SK-N-SH treated with all-trans-retinoic acid at 6 μM for 48 hours (cell line): ENCODE data around the gene MAN1A1.
A peak's percentile ranks its signal among the peaks of the same experiment; 100 is the strongest.

Experiments
- ATAC-seq: fragments of 200-7000 bp; cut with Tn5 transposase; 3 replicates; pipeline ENCODE4 v1.9.1; 2020; ENCODE audit warnings: mild to moderate bottlenecking, moderate library complexity
- BACH2 ChIP-seq: fragments of 250-450 bp; sonication (Bioruptor Pico); IDR thresholded peaks from 2 replicates; pipeline ENCODE4 v1.9.0; 2021; ENCODE audit warnings: mild to moderate bottlenecking, borderline replicate concordance
- CREB5 ChIP-seq: fragments of 250-450 bp; sonication (Bioruptor Pico); IDR thresholded peaks from 2 replicates; pipeline ENCODE4 v1.5.1; 2020; ENCODE audit warnings: low read depth, mild to moderate bottlenecking, moderate library complexity
- CSRNP3 ChIP-seq: fragments of 250-450 bp; sonication (Bioruptor Pico); IDR thresholded peaks from 2 replicates; pipeline ENCODE4 v1.5.1; 2021; ENCODE audit warnings: mild to moderate bottlenecking, moderate library complexity
- ESRRG ChIP-seq: fragments of 250-450 bp; sonication (Bioruptor Pico); IDR thresholded peaks from 2 replicates; pipeline ENCODE4 v1.6.1; 2021; ENCODE audit warnings: mild to moderate bottlenecking
- GLIS3 ChIP-seq: fragments of 250-450 bp; sonication (Bioruptor Pico); IDR thresholded peaks from 2 replicates; pipeline ENCODE4 v1.5.0; 2020; ENCODE audit warnings: mild to moderate bottlenecking, moderate library complexity
- PATZ1 ChIP-seq: fragments of 250-450 bp; sonication (Bioruptor Pico); IDR thresholded peaks from 2 replicates; pipeline ENCODE4 v1.8.0; 2020; ENCODE audit warnings: mild to moderate bottlenecking, moderate library complexity, borderline replicate concordance
- POU6F1 ChIP-seq: fragments of 250-450 bp; sonication (Bioruptor Pico); IDR thresholded peaks from 2 replicates; pipeline ENCODE4 v1.8.0; 2021; ENCODE audit warnings: low read depth, mild to moderate bottlenecking, moderate library complexity, borderline replicate concordance
- RARB ChIP-seq: fragments of 250-450 bp; sonication (Bioruptor Pico); IDR thresholded peaks from 2 replicates; pipeline ENCODE4 v1.8.0; 2021; ENCODE audit warnings: mild to moderate bottlenecking, moderate library complexity
- SNAI2 ChIP-seq: fragments of 250-450 bp; sonication (Bioruptor Pico); IDR thresholded peaks from 2 replicates; pipeline ENCODE4 v1.5.0; 2020; ENCODE audit warnings: mild to moderate bottlenecking, moderate library complexity
- TCF4 ChIP-seq: fragments of 250-450 bp; sonication (Bioruptor Pico); IDR thresholded peaks from 2 replicates; pipeline ENCODE4 v1.8.0; 2021; ENCODE audit warnings: mild to moderate bottlenecking, moderate library complexity, borderline replicate concordance
- TOX ChIP-seq: fragments of 250-450 bp; sonication (Bioruptor Pico); IDR thresholded peaks from 2 replicates; pipeline ENCODE4 v1.8.0; 2021; ENCODE audit warnings: mild to moderate bottlenecking, moderate library complexity, borderline replicate concordance
- ZC3H10 ChIP-seq: fragments of 250-450 bp; sonication (Bioruptor Pico); IDR thresholded peaks from 2 replicates; pipeline ENCODE4 v1.5.1; 2021; ENCODE audit warnings: mild to moderate bottlenecking, moderate library complexity
- ZFP3 ChIP-seq: fragments of 250-450 bp; sonication (Bioruptor Pico); IDR thresholded peaks from 2 replicates; pipeline ENCODE4 v1.5.0; 2020; ENCODE audit warnings: mild to moderate bottlenecking, moderate library complexity
- ZNF565 ChIP-seq: fragments of 450-650 bp; formaldehyde crosslinking; conservative IDR thresholded peaks from 2 replicates; pipeline ENCODE4 v1.5.0; 2020; ENCODE audit warnings: low read depth, mild to moderate bottlenecking, moderate library complexity
- ZNF70 ChIP-seq: fragments of 450-650 bp; formaldehyde crosslinking; IDR thresholded peaks from 2 replicates; pipeline ENCODE4 v1.5.0; 2020; ENCODE audit warnings: mild to moderate bottlenecking, moderate library complexity
- ZNF8 ChIP-seq: fragments of 450-650 bp; formaldehyde crosslinking; IDR thresholded peaks from 2 replicates; pipeline ENCODE4 v1.5.0; 2020; ENCODE audit warnings: mild to moderate bottlenecking, moderate library complexity

Gene MAN1A1

GRCh38 chr6:119274197-119274595 is 75.4 kb downstream of the MAN1A1 start (continued):
- TF ChIP-seq PATZ1 (CRISPR knock-in tag) = peak; percentile 90
- peak; percentile 95 for TF ChIP-seq ZC3H10 (CRISPR knock-in tag)
- no peak for TF ChIP-seq ZFP3
- TF ChIP-seq BACH2 (CRISPR knock-in tag) = no peak
- TF ChIP-seq ESRRG (CRISPR knock-in tag) = peak; percentile 90
- peak; percentile 88; the same call in 1 of the 2 replicates for TF ChIP-seq CSRNP3 (CRISPR knock-in tag)
- TF ChIP-seq POU6F1 = no peak
- TF ChIP-seq ZNF565 (CRISPR knock-in tag) = 0 out of 2 replicates have a peak, but pooled peaks have one; percentile 43
- peak; percentile 75; the same call in 1 of the 2 replicates for TF ChIP-seq GLIS3
- TF ChIP-seq, all 23 proteins: peak for 10

GRCh38 chr6:119273272-119274196 is 76.0 kb downstream of the MAN1A1 start:
- ATAC-seq = peak; percentile 77
- no peak for TF ChIP-seq ZC3H10 (CRISPR knock-in tag)
- TF ChIP-seq SNAI2 = peak; percentile 83; the same call in 1 of the 2 replicates
- peak; percentile 53; the same call in 1 of the 2 replicates for TF ChIP-seq TCF4

- TF ChIP-seq SNAI2 (no peak), BACH2 (CRISPR knock-in tag) (no peak), TOX (CRISPR knock-in tag) (no peak), ZNF8 (CRISPR knock-in tag) (no peak), RARB (CRISPR knock-in tag) (no peak), CREB5 (no peak)
- no peak for ATAC-seq
Measured at GRCh38 chr6:119270545-119270944, 79.0 kb downstream of the MAN1A1 start.

- TF ChIP-seq ZNF70 (CRISPR knock-in tag) = no peak
- TF ChIP-seq RARB (CRISPR knock-in tag) = no peak
- no peak for TF ChIP-seq BACH2 (CRISPR knock-in tag)
- TF ChIP-seq PATZ1 (CRISPR knock-in tag) = no peak
- no peak for ATAC-seq
Measured at GRCh38 chr6:119269266-119270103, 80.1 kb downstream of the MAN1A1 start.
